NB4 (cell line): ENCODE measurements around the gene SCAF8.
A peak's percentile ranks its signal among the peaks of the same experiment; 100 is the strongest.

ENCODE experiments used
- DNase-seq: peaks from one replicate; pipeline ENCODE4 v3.0.0; 2010; ENCODE audit warnings: low read depth
- H3K4me3 ChIP-seq: one replicate; pipeline ENCODE4 v1.5.1; 2011; ENCODE audit warnings: mild to moderate bottlenecking, low read depth, low read length, moderate library complexity
- CTCF ChIP-seq: IDR thresholded peaks from one replicate; pipeline ENCODE4 v1.5.1; 2012; ENCODE audit warnings: low read depth, low read length
- MAX ChIP-seq: IDR thresholded peaks from 2 replicates; pipeline ENCODE4 v1.6.1; 2011; ENCODE audit warnings: low read depth, low read length
- MYC ChIP-seq: IDR thresholded peaks from 2 replicates; pipeline ENCODE4 v1.6.1; 2011; ENCODE audit warnings: low read depth, low read length
- POLR2A ChIP-seq: IDR thresholded peaks from 2 replicates; pipeline ENCODE4 v1.6.1; 2011; ENCODE audit warnings: mild to moderate bottlenecking; ENCODE audit not compliant: insufficient read length; ENCODE audit errors: extremely low read depth

SCAF8 gene

GRCh38 chr6:154690857-154691256 lies 42.4 kb upstream of the SCAF8 start:
- H3K4me3 ChIP-seq: no peak overlapping the region
- TF ChIP-seq CTCF: no peak
- TF ChIP-seq MYC: no peak
- TF ChIP-seq POLR2A: no peak
- no peak for TF ChIP-seq MAX
- no peak for DNase-seq

- H3K4me3 ChIP-seq: no peak overlapping the region
- DNase-seq: no peak
- TF ChIP-seq POLR2A: no peak
- no peak for TF ChIP-seq MAX
- no peak for TF ChIP-seq CTCF
- TF ChIP-seq MYC: no peak
These were observed 36.6 kb upstream of the SCAF8 start for GRCh38 chr6:154696661-154697060.

GRCh38 chr6:154703124-154703523 lies 30.1 kb upstream of the SCAF8 start:
- DNase-seq: no peak
- no peak for TF ChIP-seq MAX
- TF ChIP-seq POLR2A: no peak
- TF ChIP-seq MYC: no peak
- no peak overlapping the region for H3K4me3 ChIP-seq

GRCh38 chr6:154705471-154706113 lies 27.6 kb upstream of the SCAF8 start:
- DNase-seq: peak; percentile 31
- H3K4me3 ChIP-seq: no peak overlapping the region
- TF ChIP-seq MAX: no peak

GRCh38 chr6:154706389-154706788 lies 26.8 kb upstream of the SCAF8 start:
- DNase-seq: no peak
- no peak overlapping the region for H3K4me3 ChIP-seq
- TF ChIP-seq MYC (no peak), MAX (no peak), CTCF (no peak), POLR2A (no peak)

GRCh38 chr6:154709621-154710020 lies 23.6 kb upstream of the SCAF8 start:
- DNase-seq: no peak
- TF ChIP-seq POLR2A: no peak
- TF ChIP-seq MAX: no peak
- no peak for TF ChIP-seq MYC
- no peak for TF ChIP-seq CTCF
- H3K4me3 ChIP-seq: no peak overlapping the region

- TF ChIP-seq POLR2A (no peak), MAX (no peak), CTCF (no peak), MYC (no peak)
- H3K4me3 ChIP-seq: no peak overlapping the region
- no peak for DNase-seq
These were observed 22.5 kb upstream of the SCAF8 start for GRCh38 chr6:154710689-154711088.
